T-helper 22 cell (primary cell): ENCODE data around the gene XIST.
"Not testable (repeated sequence)": the region's sequence is repeated elsewhere in the genome, so short reads cannot be mapped to it uniquely, and the experiment has no call there.

Experiments
- DNase-seq: peaks from one replicate; pipeline ENCODE4 v3.0.0-alpha.2; 2020; ENCODE audit warnings: low read depth

XIST gene

GRCh38 chrX:73839152-73839551 is 13.4 kb downstream of the XIST start:
- DNase-seq = no peak

GRCh38 chrX:73838123-73838522 is 14.4 kb downstream of the XIST start:
- no peak for DNase-seq

- DNase-seq = no peak
These were observed 15.5 kb downstream of the XIST start for GRCh38 chrX:73836956-73837477.

- DNase-seq = no peak
These were observed 18.3 kb downstream of the XIST start for GRCh38 chrX:73834219-73834618.

GRCh38 chrX:73832319-73832718 is 20.2 kb downstream of the XIST start:
- no peak for DNase-seq

GRCh38 chrX:73831500-73831899 is 21.0 kb downstream of the XIST start:
- DNase-seq = no peak

GRCh38 chrX:73830489-73831414 is 21.8 kb downstream of the XIST start:
- DNase-seq = no peak

GRCh38 chrX:73829890-73830466 is 22.5 kb downstream of the XIST start:
- no peak for DNase-seq

- DNase-seq = no peak
These were observed 24.3 kb downstream of the XIST start for GRCh38 chrX:73828080-73828720.

GRCh38 chrX:73827406-73827805 is 25.1 kb downstream of the XIST start:
- no peak for DNase-seq

GRCh38 chrX:73826996-73827395 is 25.5 kb downstream of the XIST start:
- DNase-seq = no peak

- DNase-seq = no peak
These were observed 26.9 kb downstream of the XIST start for GRCh38 chrX:73825569-73825968.

- DNase-seq = no peak
These were observed 29.0 kb downstream of the XIST start for GRCh38 chrX:73823473-73824004.

- DNase-seq = no peak
These were observed 29.7 kb downstream of the XIST start for GRCh38 chrX:73822775-73823174.

GRCh38 chrX:73821921-73822559 is 30.5 kb downstream of the XIST start:
- DNase-seq = no peak

GRCh38 chrX:73819864-73820558 is 32.5 kb downstream of the XIST start:
- not testable (repeated sequence) for DNase-seq

GRCh38 chrX:73818200-73819116 is 34.1 kb downstream of the XIST start:
- no peak for DNase-seq

GRCh38 chrX:73817393-73818199 is 34.9 kb downstream of the XIST start:
- DNase-seq = no peak

- no peak for DNase-seq
These were observed 40.3 kb downstream of the XIST start for GRCh38 chrX:73812256-73812655.
